DMS79 (cell line): ENCODE results near the gene ABHD1.
"Not testable (repeated sequence)": the region's sequence is repeated elsewhere in the genome, so short reads cannot be mapped to it uniquely, and the experiment has no call there.

Experiments
- DNase-seq: peaks from one replicate; lab custom pipeline; 2025; lab: John Stamatoyannopoulos, UW

The ABHD1 gene

GRCh38 chr2:27109083-27109482, 14.5 kb upstream of the ABHD1 start:
- no peak for DNase-seq

GRCh38 chr2:27110603-27111352, 12.8 kb upstream of the ABHD1 start:
- not testable (repeated sequence) for DNase-seq

- DNase-seq: not testable (repeated sequence)
These were observed 12.1 kb upstream of the ABHD1 start for GRCh38 chr2:27111392-27112078.

GRCh38 chr2:27115519-27115918, 8.1 kb upstream of the ABHD1 start:
- no peak for DNase-seq

- DNase-seq: no peak
These were observed 5.6 kb upstream of the ABHD1 start for GRCh38 chr2:27117995-27118524.

GRCh38 chr2:27118525-27119329, 4.9 kb upstream of the ABHD1 start, which contains the start of gene CGREF1:
Gene CGREF1, minus strand, starts transcription at chr2:27119128. Its CDS starts 14,762 bp downstream, at chr2:27104366.
- DNase-seq: no peak

GRCh38 chr2:27119330-27119670, 4.3 kb upstream of the ABHD1 start:
- DNase-seq: not testable (repeated sequence)

- no peak for DNase-seq
These were observed 1.7 kb upstream of the ABHD1 start for GRCh38 chr2:27121906-27122305.

GRCh38 chr2:27122791-27123190, 824 bp upstream of the ABHD1 start:
- no peak for DNase-seq

- no peak for DNase-seq
These were observed 1.5 kb downstream of the ABHD1 start for GRCh38 chr2:27125104-27125503.

GRCh38 chr2:27126252-27126710, 2.7 kb downstream of the ABHD1 start:
- no peak for DNase-seq

- no peak for DNase-seq
These were observed 4.5 kb downstream of the ABHD1 start for GRCh38 chr2:27127883-27128667.

- DNase-seq: no peak
These were observed 5.3 kb downstream of the ABHD1 start for GRCh38 chr2:27128668-27129571.

GRCh38 chr2:27130396-27130795, 6.8 kb downstream of the ABHD1 start:
- DNase-seq: no peak

GRCh38 chr2:27131429-27131828, 7.8 kb downstream of the ABHD1 start:
- no peak for DNase-seq

GRCh38 chr2:27133195-27133875, 9.7 kb downstream of the ABHD1 start:
- no peak for DNase-seq

GRCh38 chr2:27133905-27134780, 10.5 kb downstream of the ABHD1 start, which contains the start of gene PREB:
Gene PREB, minus strand, starts transcription at chr2:27134636. Its CDS starts 215 bp downstream, at chr2:27134421.
- peak; percentile 89 for DNase-seq

GRCh38 chr2:27134781-27135477, 11.3 kb downstream of the ABHD1 start:
- no peak for DNase-seq
